Activated CD8-positive, alpha-beta memory T cell treated with anti-CD3 and anti-CD28 coated beads, Interleukin-2, amount 50 U/mL, for 48 hours (primary cell): ENCODE measurements around the gene GRIP1.
"Not testable (repeated sequence)": the region's sequence is repeated elsewhere in the genome, so short reads cannot be mapped to it uniquely, and the experiment has no call there.

ENCODE experiments used
- DNase-seq: peaks from one replicate; pipeline ENCODE4 v3.0.0-alpha.2; 2020

The GRIP1 gene

DNA sequence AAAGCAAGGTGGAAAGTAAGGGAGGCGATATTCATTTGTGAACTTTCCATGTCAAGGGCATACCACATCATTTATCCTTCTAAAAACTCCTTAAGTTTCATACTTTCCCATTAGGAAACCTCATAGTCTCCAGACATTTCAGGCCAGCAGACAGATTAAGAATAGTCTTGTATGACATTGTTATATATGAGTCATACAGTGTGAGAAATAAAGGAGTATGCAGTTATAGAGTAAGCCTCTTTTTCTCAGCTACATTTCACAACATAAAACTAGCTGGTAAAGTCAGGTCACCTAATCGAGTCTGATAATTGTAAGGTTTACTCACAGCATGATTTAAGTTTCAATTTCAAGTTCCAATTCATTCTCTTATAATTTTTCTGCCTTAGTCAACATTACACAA lies 164.3 kb downstream of the GRIP1 start:
- DNase-seq, result no peak

DNA sequence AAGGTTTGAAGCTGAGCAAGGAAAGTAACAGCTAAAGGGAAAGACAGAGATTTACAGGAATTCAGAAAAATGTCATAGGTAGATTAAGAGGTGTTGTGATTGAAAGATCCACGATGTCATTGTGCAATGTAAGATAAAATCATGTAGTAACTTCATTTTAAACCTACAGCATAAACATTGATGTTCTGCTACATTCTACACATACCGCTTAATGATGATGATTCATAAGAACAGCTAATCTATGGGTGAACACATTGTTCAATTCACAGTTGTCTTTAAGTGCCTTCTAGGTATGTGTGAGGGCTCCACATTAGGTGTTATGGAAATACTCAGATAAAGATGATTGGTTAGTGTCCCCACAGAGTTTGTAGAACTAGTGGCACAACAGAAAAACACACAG lies 170.9 kb downstream of the GRIP1 start:
- DNase-seq, result no peak

DNA sequence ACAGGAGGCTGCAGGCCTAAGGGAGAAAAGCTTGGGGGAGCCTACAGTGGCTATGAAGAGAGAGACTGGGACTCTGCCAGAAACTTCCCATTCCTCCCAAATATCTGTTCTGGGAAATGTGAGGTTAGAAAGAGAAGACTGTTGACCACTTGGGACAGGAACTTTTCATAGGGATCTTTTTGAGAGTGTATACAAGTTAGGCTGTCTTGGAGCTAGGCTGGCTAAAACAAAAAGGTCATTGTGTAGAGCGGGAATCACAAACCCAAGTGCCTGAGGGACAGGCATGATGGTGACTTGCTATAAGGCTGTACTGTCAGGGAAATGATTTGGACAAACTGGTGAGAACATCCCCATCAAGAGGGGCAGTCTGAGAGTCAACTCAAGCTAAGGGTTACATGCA lies 175.1 kb downstream of the GRIP1 start:
- DNase-seq, result no peak

DNA sequence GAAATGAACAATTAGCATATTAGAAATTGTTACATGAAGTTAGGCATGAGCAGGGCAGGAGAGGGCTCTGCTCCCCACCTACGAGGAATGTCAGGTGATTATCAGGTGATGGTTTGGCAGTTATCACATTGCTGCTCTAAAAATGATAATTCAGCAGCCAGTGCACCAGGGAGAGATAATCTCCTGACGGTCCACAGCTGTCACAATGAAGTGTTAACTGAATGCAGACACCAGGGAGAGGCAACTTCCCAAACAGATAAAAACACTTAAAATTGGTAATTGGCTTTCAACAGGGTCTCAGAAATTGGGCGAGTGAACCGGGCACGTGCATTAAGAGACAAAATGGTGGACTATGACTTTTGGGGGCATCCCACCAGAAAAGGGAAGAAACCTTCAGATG lies 176.0 kb downstream of the GRIP1 start:
- no peak for DNase-seq

DNA sequence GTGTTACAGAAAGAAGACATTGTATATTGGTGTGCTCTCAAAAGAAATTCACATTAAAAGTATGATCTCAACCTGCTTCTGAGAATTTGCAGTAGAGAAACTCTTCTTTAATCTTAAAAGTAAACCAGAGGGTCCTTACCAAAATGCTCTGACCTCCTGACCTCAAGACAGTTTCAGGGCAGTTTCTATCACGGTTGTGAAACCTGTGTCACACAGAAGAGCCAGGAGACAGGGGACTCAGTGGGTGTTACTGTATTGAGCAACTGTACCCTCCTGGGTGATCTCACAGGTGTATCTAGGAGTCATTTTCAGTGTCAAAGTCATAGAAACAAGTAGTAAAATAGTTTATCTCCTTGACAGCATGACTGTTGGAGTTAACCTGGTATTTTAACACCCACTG lies 178.0 kb downstream of the GRIP1 start:
- DNase-seq, result no peak

DNA sequence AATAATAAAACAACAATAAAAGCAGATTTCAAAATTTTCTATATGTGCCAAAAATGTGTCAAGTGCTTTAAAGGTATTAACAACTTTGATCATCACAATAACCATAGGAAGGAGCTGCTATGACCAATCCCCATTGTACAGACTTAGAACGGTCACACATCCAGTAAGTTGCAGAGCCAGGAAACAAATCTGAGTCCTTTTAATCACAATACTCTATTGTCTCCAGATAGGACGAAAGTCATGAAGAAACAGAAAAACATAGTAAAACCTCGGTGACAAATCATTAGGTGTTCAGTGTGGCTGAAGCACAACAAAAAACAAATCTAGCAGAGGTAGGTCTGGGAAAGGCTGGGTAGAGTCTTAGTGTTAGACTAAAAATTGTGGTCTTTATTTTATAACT lies 178.8 kb downstream of the GRIP1 start:
- DNase-seq, result no peak

DNA sequence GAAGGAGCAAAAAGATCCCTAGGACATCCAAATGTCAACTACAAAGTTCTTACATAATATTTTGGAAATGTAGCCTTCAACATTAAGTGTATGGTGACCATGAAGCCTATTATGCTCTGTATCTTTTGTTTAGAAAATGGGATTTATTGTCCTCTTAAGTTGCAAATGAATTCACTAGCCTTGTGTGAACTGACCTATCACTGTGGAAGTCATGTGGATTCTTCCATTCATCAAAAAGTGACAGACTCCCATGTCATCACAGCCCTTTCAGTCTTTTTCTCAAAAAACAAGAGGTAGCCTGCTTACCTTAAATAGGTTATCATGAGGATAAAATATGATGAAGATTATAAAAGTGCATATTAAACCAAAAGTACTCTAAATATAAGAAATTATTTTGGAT lies 179.9 kb downstream of the GRIP1 start:
- no peak for DNase-seq

DNA sequence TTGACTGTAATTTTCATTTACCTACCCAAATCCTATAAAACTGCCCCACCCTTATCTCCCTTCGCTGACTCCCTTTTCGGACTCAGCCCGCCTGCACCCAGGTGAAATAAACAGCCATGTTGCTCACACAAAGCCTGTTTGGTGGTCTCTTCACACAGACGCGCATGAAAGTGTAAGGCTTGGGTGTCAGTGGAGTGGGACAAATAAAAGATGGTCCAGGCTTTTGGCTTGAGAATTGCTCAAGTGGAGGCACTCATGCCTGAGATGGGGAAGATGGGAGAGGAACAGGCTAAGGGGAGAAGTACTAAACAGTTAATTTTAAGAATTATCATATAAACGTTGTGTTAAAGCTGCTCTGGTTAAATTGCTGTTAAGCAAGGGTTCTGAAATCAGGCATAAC lies 180.8 kb downstream of the GRIP1 start:
- DNase-seq, result not testable (repeated sequence)

DNA sequence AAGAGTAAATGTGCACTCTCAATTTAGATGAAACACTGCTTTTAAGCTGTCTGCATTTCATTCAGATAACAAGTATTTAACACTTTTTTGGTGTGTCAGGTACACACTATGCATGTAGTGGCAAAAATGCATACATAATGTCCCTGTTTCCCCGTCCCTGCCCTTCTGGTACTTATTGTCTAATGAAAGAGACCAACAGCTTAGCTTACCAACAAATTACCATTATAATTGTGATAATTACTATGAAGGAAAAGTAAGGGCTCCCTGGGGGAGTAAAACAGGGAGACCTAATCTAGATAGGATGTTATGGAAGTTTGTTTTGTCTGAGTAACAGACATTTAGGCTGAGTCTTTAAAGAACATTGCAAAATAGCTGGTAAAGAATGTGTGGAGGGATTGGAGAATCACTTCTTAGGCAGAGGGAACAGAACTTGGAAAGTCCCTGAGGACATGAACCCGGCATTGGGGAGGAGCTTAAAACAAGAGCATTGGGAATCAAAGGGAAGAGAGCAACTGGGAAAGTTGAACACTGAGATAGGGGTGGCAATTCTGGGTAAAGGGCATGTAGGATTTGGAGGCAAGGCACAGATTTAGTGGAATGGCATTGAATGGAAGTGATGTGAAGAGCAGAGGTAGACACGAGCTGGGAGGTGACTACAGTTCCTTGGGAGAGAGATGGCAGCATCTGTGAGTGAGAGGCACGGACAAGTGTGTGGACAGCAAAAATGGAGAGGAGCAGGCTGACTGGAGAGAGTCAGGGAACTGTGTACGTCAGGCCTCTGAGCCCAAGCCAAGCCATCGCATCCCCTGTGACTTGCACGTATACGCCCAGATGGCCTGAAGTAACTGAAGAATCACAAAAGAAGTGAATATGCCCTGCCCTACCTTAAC lies 181.6 kb downstream of the GRIP1 start:
- no peak for DNase-seq

DNA sequence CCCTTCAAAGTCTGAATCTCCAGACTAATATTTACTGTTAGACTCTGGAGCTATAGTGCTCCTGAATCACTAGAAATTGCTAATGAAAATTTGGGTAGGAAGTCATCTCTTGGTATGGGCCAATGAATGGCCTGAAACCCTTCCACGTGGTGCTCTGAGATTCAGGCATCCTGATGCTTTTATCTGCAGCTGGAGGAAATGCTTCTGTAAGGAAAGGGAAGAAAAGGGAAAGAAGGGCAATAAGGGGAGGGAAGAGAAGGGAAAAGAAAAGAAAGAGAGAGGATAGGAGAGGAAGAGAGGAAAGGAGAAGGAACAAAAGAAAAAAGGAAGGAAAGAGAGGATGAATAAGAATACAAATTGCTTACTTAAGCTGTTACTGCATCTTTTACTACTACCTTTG lies 182.3 kb downstream of the GRIP1 start:
- DNase-seq, result no peak

DNA sequence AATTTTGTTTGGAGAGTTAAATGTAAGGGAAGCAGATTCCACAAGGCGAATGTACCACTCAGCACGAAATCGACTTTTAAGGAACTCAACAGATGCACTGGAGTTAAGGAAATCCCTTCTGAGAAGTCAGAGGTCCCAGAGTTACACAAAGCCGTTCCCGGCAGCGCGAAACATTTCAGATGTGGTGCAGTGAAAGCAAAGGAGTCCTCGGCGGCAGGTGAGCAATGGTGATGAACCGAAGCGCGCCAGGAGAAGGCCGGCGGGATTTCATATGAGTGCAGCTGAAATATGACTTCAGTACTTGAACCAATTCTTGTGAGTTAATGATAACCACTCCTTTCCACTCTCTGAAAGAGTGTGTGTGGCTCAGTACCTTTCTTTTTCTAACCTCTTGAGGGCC lies 183.2 kb downstream of the GRIP1 start:
- no peak for DNase-seq

DNA sequence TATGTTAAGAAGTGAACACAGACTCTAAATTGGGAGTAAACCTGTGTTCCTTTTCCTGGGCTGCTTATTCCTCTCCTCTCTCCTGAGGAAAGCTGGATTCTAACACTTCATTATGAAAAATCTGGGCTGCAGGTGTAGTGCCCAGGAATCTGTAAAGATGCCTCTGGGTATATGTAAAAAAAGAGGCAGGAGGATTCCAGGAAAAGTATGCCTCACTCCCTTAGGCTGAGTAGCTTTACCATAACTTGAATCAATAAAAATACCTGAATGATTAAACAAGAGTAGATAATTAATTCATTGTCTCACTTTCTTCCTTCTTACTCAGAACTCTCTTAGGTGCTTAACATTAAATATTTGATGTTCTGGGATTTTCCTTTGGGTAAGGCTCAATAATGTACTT lies 185.1 kb downstream of the GRIP1 start:
- no peak for DNase-seq

DNA sequence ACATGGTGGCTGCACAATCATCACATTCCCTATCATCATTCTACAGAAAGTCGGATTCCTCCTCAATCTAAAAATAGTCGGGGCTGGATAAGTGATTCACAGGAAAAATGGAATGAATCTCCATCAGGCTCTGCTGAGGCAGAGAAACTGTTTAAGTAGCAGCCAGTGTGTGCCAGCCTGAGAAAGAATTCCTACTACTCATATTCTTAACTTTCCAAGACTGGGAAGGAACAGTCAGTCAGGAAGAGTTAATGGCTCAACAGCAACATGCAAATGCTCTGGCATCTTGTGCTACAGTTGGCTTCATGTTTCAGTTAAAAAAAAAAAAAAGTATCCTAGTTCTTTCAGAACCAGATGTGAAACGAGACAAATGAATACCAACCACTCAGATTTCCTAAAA lies 187.0 kb downstream of the GRIP1 start:
- no peak for DNase-seq

DNA sequence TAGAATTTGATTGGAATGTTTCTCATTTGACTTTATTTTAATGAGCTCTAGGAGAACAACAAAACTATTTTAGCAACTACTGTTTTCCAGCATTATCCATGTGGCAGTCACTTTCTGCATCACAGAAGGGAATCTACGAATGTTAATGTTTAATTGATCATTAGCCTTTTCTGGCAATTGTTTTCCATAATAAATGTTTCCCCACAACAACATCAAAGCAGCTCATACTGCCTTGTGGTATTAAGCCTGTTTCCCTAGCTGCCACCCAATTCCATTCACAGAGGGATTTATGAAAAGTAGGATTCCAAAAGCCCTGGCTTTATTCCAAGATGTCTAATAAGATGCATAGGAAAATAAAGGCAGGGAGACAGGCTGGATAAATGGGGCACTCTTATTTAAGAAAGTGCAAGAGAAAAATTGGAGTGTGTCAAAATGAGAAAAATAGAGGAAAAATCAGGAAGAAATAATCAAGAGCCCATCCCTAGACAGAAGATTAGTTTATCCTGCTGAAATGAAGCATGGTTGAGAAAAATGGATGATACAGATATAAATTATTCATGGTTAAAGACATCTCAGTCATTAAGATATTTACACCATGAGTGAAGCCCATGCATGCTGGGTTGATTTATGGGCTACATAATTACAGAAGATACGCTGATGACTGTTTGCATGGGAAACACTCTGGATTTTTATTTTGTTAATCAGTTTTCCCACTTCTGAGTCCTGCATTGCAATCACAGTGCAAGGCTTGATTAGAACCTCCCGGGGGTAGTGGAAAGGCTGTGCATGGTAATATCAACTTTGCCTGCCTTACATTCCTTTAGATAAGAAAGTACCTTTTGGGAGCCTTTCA lies 196.3 kb downstream of the GRIP1 start:
- DNase-seq, result no peak

DNA sequence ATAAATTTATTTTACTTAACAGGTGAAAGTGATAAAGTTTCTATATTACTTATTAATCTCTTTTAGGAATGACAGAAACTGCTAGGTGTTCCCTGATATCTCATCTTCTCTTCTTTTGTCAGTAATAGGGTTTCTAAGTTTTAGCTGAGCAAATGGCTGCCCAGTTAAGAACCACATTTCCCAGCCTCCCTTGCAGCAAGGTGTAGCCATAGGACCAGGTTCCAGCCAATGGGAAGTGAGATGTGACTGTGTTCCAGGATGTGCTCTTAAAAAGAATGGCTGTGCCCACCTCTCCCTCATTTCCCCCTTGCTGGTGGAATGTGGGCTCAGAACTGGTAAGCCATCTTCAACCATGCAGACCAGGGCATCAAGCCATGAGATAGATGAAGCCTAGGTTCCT lies 210.9 kb downstream of the GRIP1 start:
- no peak for DNase-seq

DNA sequence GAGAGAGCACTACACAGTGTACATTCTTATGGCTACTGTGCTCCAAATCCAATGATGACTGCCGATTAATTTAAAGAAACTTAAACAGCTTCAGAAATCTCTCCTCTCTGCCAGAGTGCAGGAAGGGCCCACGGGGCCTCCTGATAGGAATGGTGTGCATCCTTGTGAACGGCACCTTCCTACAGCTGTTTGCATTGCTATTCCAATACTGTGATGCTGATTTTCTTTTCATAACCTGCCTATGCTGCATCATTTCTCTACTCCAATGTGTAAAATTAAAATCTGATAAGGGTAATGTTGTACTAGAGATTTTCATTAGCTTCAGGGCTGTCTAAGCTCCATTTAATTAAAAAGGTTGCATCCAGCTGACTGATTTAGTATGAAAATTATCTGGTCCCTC lies 217.5 kb downstream of the GRIP1 start:
- DNase-seq, result no peak

DNA sequence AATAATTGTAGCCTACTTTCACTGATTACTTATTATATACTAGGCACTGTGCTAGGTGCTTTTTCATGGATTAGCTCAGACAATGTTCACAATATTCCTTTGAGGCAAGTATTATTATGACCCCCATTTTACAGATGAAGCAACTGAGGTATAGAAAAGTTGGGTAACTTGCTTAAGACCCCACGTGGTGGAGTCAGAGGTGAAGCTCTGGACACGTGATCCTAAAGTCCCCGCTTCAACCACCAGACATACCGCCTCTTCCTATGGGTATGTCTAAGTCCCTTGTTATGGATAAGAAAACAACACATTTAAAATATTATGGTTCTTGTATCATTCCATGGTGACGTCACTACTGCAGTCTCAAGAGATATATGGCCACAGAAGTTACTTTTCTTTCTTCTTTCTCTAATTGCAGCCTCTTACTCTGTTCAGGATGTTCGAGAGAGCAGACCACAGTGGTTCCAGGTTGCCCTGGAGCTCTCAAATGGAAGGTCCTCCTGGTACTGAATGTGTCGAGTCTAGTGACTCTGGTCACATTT lies 218.9 kb downstream of the GRIP1 start:
- no peak for DNase-seq

DNA sequence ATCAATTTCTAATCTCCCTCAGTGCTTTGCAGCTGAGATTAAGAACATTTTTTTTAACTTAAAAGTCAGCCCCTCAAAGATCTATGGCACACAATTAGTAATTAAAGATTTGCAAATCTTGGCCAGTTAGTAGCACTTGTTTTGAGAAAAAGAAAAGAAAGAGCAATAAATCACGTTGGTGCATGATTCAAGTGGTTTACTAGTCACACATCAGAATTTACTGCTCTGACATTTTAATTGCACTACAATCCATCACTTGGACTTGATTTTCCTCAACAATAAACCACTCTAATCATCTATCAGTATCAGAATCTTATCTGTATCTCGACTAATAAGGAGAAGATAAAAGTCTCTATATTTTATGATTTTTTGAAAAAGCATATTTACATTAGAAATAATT lies 222.3 kb downstream of the GRIP1 start:
- DNase-seq, result no peak

DNA sequence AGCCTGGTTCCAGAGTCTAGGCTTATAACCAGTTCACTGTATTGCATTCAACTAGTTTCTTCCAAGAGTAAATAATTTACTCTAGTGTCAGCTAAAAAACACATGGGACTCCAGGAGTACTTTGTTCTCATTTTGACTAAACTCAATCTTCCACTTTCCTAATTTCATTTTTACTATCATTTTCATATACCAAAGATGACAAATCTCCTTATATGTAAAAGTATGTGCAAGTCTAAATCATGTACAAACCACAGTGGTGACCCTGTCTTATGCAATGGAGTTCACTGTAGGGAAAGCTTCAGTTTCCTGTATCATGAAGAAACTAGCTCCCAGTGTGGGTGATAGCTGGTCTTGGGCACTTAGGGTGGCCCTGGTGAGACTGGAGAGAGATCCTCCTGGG lies 225.0 kb downstream of the GRIP1 start:
- DNase-seq, result no peak

DNA sequence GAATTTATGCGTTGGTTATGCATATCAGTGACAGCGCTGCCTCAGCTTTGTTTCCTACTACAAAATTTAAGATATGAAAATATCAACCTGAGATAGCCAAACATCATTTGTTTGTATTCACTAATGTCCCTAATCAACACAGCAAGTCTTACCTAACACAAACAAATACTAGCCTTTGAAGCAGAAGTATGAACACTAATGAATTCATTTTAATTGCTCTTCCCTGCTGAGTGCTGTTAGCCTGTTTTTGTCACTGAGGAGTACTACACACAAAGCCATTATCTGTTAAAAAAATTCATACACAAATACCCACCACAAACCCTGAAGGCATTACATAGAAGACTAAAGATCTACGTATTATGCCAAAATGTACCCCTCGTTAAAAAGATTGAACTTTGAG lies 225.8 kb downstream of the GRIP1 start:
- no peak for DNase-seq

DNA sequence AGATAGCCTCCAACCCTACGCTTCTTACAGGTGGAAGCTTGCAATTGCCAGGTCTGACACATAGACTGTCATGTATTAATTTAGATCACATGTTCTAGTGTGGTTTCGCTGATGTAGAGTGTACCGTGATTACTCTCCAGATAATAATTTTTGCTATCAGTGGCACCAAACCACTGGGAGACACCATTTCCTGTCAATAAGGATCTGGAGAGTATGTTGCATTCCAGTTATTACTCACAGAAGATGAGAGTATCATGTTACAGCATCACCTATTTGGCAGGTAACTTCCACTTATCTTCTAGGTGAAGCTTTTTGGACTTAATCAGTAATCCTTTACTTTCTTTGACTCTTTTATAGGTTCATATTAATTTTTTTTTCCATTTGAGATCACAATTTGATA lies 229.3 kb downstream of the GRIP1 start:
- no peak for DNase-seq

DNA sequence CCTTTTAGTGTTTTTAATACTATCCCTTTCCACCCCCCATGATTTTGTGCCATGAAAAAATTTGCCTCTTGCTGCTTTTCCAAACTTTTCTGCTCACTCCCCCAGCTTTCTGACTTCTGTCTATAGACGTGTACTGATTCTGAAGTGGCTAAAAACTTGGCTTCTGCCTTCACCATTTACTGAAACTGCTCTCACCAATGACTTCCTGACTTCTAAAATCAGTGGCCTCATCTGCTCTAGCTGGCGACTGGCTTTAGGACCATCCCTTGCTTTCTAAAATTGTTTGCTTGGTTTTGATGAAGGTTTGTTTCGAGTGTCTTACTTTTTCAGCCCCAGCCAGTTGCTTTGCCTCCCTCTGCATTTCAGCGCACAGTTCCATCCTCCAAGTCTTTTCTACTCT lies 231.2 kb downstream of the GRIP1 start:
- DNase-seq, result no peak

DNA sequence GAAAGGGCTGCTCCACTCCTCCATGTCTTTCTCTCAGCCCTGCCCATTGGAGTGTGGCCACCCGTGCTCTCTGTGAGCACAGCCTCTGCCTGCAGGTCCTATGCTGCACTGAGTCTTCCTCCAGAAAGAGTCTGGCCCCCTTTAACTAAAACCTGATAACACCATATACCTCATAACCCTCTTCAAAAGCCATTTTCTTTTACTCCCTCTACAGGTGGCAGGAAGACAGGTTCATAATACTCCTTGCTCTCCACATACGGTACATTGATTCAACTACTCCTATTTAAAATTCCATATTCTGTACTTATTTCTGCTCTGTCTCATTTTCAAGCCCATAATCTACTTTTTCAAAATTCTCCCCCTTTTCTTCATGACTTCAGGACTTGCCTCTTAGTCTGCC lies 232.6 kb downstream of the GRIP1 start:
- DNase-seq, result no peak
